Bronchial epithelial cell (primary cell): ENCODE measurements around the gene RPL32. TPM values are rescaled to one million over a fixed set of nuclear protein-coding genes. Genes with fewer than 3 reads are reported as not detected.
"Not testable (repeated sequence)": the region's sequence is repeated elsewhere in the genome, so short reads cannot be mapped to it uniquely, and the experiment has no call there.

Experiments
- DNase-seq: peaks from one replicate; pipeline ENCODE4 v3.0.0-alpha.2; 2010; ENCODE audit warnings: low read depth
- FAIRE-seq: peaks from 2 replicates; lab custom pipeline; 2011; peaks lifted over from hg19 to GRCh38; lab: Jason Lieb, UNC
- H3K27me3 ChIP-seq: 2 replicates; pipeline ENCODE4 v1.5.1; 2011; ENCODE audit warnings: low read length; ENCODE audit not compliant: control insufficient read depth, insufficient read depth
- H3K36me3 ChIP-seq: 2 replicates; pipeline ENCODE4 v1.5.1; 2011; ENCODE audit warnings: low read length; ENCODE audit not compliant: control insufficient read depth, insufficient read depth
- H3K4me3 ChIP-seq: 2 replicates; pipeline ENCODE4 v1.5.1; 2011; ENCODE audit warnings: mild to moderate bottlenecking, low read depth, low read length, control low read depth
- total RNA-seq: library from RNA; depleted of rRNA; stranded (reverse); fragments of >200 nt; gene quantifications from 2 replicates; pipeline ENCODE4 v1.2.1, GENCODE V29; 2014
- TF ChIP-seq, protein P1 (sequence below): IDR thresholded peaks from 2 replicates; pipeline ENCODE4 v1.5.1; 2011; ENCODE audit warnings: mild to moderate bottlenecking, moderate library complexity, low read length, control low read depth, inconsistent platforms; ENCODE audit not compliant: insufficient read depth, severe bottlenecking

Gene RPL32
- total RNA-seq, 1 donor from 2014 or later: 2,605 TPM

DNA sequence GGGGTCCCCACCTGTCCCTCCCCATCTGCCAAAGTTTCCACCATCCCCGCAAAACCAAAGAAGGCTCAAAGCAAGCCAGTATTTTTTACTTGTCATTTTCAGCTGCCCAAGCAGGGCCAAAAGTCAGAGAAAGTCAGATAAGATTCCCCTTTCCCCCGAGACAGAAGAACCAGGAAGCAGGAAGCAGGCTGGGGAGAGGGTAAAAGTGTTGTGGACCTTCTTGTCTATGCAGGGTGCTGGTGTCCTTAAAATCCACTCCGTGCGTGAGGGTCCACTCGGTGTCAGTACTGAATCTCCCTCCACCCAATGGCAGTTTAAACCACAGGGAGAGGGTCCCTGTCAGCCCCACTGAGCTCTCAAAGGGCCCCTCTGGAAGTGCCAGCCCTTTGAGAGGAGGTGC, 20.2 kb upstream of the RPL32 start:
- DNase-seq (no peak), FAIRE-seq (no peak)
- H3K4me3 ChIP-seq: no peak overlapping the region
- H3K27me3 ChIP-seq: no peaks in the 10 kb centered on the region
- no peaks in the 10 kb centered on the region for H3K36me3 ChIP-seq
- TF ChIP-seq, protein P1, sequence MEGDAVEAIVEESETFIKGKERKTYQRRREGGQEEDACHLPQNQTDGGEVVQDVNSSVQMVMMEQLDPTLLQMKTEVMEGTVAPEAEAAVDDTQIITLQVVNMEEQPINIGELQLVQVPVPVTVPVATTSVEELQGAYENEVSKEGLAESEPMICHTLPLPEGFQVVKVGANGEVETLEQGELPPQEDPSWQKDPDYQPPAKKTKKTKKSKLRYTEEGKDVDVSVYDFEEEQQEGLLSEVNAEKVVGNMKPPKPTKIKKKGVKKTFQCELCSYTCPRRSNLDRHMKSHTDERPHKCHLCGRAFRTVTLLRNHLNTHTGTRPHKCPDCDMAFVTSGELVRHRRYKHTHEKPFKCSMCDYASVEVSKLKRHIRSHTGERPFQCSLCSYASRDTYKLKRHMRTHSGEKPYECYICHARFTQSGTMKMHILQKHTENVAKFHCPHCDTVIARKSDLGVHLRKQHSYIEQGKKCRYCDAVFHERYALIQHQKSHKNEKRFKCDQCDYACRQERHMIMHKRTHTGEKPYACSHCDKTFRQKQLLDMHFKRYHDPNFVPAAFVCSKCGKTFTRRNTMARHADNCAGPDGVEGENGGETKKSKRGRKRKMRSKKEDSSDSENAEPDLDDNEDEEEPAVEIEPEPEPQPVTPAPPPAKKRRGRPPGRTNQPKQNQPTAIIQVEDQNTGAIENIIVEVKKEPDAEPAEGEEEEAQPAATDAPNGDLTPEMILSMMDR: no peak

GRCh38 chr3:12859840-12860239, 18.5 kb upstream of the RPL32 start:
- H3K36me3 ChIP-seq: no peaks in the 10 kb centered on the region
- no peak for FAIRE-seq
- H3K27me3 ChIP-seq: no peaks in the 10 kb centered on the region
- no peak overlapping the region for H3K4me3 ChIP-seq
- no peak for DNase-seq
- TF ChIP-seq, protein P1: no peak

- no peak for FAIRE-seq
- Histone ChIP-seq H3K4me3 (no peak overlapping the region), H3K27me3 (peaks cover 1% of the 10 kb centered on the region), H3K36me3 (no peaks in the 10 kb centered on the region)
- peak; percentile 65 for DNase-seq
- TF ChIP-seq, protein P1: no peak
Measured at GRCh38 chr3:12856626-12857025, 15.3 kb upstream of the RPL32 start.

GRCh38 chr3:12854565-12854964, 13.2 kb upstream of the RPL32 start:
- Histone ChIP-seq H3K4me3 (no peak overlapping the region), H3K27me3 (peaks cover 1% of the 10 kb centered on the region), H3K36me3 (no peaks in the 10 kb centered on the region)
- no peak for DNase-seq
- no peak for FAIRE-seq
- TF ChIP-seq, protein P1: no peak

GRCh38 chr3:12853847-12854246, 12.5 kb upstream of the RPL32 start:
- not testable (repeated sequence) for H3K4me3 ChIP-seq, FAIRE-seq, H3K36me3 ChIP-seq, DNase-seq, H3K27me3 ChIP-seq

DNA sequence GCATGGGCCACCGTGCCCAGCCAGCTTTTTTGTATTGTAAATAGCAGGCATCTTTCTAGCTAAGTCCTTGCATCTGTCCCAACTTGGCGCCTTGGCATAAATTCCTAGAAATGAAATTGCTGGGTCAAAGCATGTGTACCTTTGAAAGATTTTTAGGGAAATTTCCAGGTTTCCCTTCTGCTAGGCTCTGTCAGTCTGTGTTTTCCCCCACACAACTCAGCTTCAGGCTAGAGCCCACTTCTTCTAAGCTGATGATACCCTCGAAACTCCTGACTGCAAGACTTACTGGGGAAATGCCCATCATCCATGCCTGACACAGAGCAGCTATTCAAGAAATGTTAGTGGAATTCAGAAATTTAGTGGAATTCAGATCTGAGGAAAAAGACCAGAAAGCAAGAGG, 10.8 kb upstream of the RPL32 start:
- H3K36me3 ChIP-seq: no peaks in the 10 kb centered on the region
- H3K4me3 ChIP-seq: no peak overlapping the region
- DNase-seq (no peak), FAIRE-seq (no peak)
- TF ChIP-seq, protein P1: no peak
- H3K27me3 ChIP-seq: peaks cover 1% of the 10 kb centered on the region
